A673 (cell line): ENCODE measurements around the gene SPOCD1. TPM values are rescaled to one million over a fixed set of nuclear protein-coding genes. Genes with fewer than 3 reads are reported as not detected.

ENCODE experiments used
- BruUV-seq: library from RNA; stranded (reverse); fragments of 400-500 nt; replicated peaks from 2 replicates; lab custom pipeline; 2021; lab: Mats Ljungman, UMichigan
- CTCF ChIA-PET: fragments of 300-600 bp; sonication (Branson Sonifier 250); formaldehyde crosslinking; loops from one replicate; lab custom pipeline; 2022; ENCODE audit warnings: antibody characterized with exemption; lab: Charles Lee
- POLR2A ChIA-PET: fragments of 300-600 bp; sonication (Branson Sonifier 250); formaldehyde crosslinking; loops from one replicate; lab custom pipeline; 2022; ENCODE audit warnings: antibody characterized with exemption; ENCODE audit not compliant: low non-redundant PET; lab: Charles Lee
- DNase-seq: peaks from one replicate; pipeline ENCODE4 v3.0.0-alpha.2; 2015; ENCODE audit warnings: low spot score
- H3K27ac ChIP-seq: fragments of 200-600 bp; sonication (generic); 2 replicates; pipeline ENCODE4 v1.5.1; 2016; ENCODE audit warnings: mixed run types, low read depth, mild to moderate bottlenecking, mixed read lengths, antibody characterized with exemption, low read length; ENCODE audit not compliant: poor library complexity, severe bottlenecking
- H3K27me3 ChIP-seq: fragments of 200-600 bp; sonication (generic); replicated peaks from 2 replicates; pipeline ENCODE4 v1.6.1; 2017; ENCODE audit warnings: mixed run types, low read depth, mild to moderate bottlenecking, mixed read lengths, antibody characterized with exemption, low read length; ENCODE audit not compliant: insufficient read depth, poor library complexity
- H3K36me3 ChIP-seq: fragments of 200-600 bp; sonication (generic); 2 replicates; pipeline ENCODE4 v1.6.1; 2016; ENCODE audit warnings: mixed run types, mild to moderate bottlenecking, mixed read lengths, antibody characterized with exemption, low read length; ENCODE audit not compliant: insufficient read depth, poor library complexity, severe bottlenecking
- H3K4me1 ChIP-seq: fragments of 200-600 bp; sonication (generic); 2 replicates; pipeline ENCODE4 v1.6.1; 2017; ENCODE audit warnings: mixed run types, mild to moderate bottlenecking, mixed read lengths, antibody characterized with exemption, low read length; ENCODE audit not compliant: insufficient read depth, poor library complexity, severe bottlenecking
- H3K4me3 ChIP-seq: fragments of 200-600 bp; sonication (generic); 2 replicates; pipeline ENCODE4 v1.5.1; 2016; ENCODE audit warnings: low read depth, mixed run types, mild to moderate bottlenecking, mixed read lengths, low read length; ENCODE audit not compliant: poor library complexity, severe bottlenecking
- H3K9me3 ChIP-seq: fragments of 200-600 bp; sonication (generic); 2 replicates; pipeline ENCODE4 v1.6.1; 2016; ENCODE audit warnings: mixed run types, low read depth, mild to moderate bottlenecking, mixed read lengths, antibody characterized with exemption, low read length; ENCODE audit not compliant: poor library complexity, severe bottlenecking
- EZH2 ChIP-seq: fragments of 200-600 bp; sonication (generic); IDR thresholded peaks from 2 replicates; pipeline ENCODE4 v1.6.1; 2017; ENCODE audit warnings: borderline replicate concordance, low read depth, mild to moderate bottlenecking, mixed read lengths, antibody characterized with exemption, low read length; ENCODE audit not compliant: poor library complexity, severe bottlenecking
- intact Hi-C: fragments of 100-400 bp; cut with micrococcal nuclease; formaldehyde crosslinking; loops from one replicate; pipeline ENCODE4 v1.10.0; 2022; ENCODE audit not compliant: unreplicated experiment
- total RNA-seq: library from RNA; stranded (reverse); gene quantifications from 2 replicates; pipeline ENCODE4 v1.2.3, GENCODE V29; 2021
- TF ChIP-seq, protein P1 (sequence below): fragments of 300-800, 200-600 bp; sonication (generic); conservative IDR thresholded peaks from 2 replicates; pipeline ENCODE4 v1.5.1; 2017; ENCODE audit warnings: low read depth, mild to moderate bottlenecking, antibody characterized with exemption, low read length, moderate library complexity, mixed read lengths

Gene SPOCD1
- total RNA-seq, 1 experiment from 2014 or later: 0.58 TPM

GRCh38 chr1:31746687-31747086, 69.1 kb downstream of the SPOCD1 start:
- intact Hi-C loops: no loop called here
- ChIA-PET CTCF (no interaction called here), POLR2A (no interaction called here)
- no peak overlapping the region for H3K27ac ChIP-seq
- TF ChIP-seq, protein P1, sequence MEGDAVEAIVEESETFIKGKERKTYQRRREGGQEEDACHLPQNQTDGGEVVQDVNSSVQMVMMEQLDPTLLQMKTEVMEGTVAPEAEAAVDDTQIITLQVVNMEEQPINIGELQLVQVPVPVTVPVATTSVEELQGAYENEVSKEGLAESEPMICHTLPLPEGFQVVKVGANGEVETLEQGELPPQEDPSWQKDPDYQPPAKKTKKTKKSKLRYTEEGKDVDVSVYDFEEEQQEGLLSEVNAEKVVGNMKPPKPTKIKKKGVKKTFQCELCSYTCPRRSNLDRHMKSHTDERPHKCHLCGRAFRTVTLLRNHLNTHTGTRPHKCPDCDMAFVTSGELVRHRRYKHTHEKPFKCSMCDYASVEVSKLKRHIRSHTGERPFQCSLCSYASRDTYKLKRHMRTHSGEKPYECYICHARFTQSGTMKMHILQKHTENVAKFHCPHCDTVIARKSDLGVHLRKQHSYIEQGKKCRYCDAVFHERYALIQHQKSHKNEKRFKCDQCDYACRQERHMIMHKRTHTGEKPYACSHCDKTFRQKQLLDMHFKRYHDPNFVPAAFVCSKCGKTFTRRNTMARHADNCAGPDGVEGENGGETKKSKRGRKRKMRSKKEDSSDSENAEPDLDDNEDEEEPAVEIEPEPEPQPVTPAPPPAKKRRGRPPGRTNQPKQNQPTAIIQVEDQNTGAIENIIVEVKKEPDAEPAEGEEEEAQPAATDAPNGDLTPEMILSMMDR: no peak
- TF ChIP-seq EZH2: no peak
- no peaks in the 10 kb centered on the region for H3K9me3 ChIP-seq
- H3K27me3 ChIP-seq: no peaks in the 10 kb centered on the region
- H3K4me1 ChIP-seq: peaks cover 11% of the 10 kb centered on the region
- H3K36me3 ChIP-seq: no peaks in the 10 kb centered on the region
- no peak for DNase-seq
- H3K4me3 ChIP-seq: no peak overlapping the region
- BruUV-seq: no TSS peak

GRCh38 chr1:31745946-31746670, 69.7 kb downstream of the SPOCD1 start:
- peak; percentile 50 for DNase-seq
- Histone ChIP-seq H3K4me3 (no peak overlapping the region), H3K27ac (no peak overlapping the region), H3K9me3 (no peaks in the 10 kb centered on the region), H3K4me1 (peaks cover 11% of the 10 kb centered on the region), H3K27me3 (no peaks in the 10 kb centered on the region), H3K36me3 (no peaks in the 10 kb centered on the region)
- intact Hi-C loops: loop anchor here (1.0 kb wide), 1 partner anchor 82 kb away; no protein-coding TSS in a partner anchor
- POLR2A ChIA-PET: no interaction called here
- TF ChIP-seq, protein P1: no peak
- CTCF ChIA-PET: interaction anchor here (0.5 to 1.6 kb wide), 8 partner anchors 32 to 82 kb away, joined by 3 to 20 read pairs (median 4); partner anchors contain the start of gene COL16A1
- no TSS peak for BruUV-seq

DNA sequence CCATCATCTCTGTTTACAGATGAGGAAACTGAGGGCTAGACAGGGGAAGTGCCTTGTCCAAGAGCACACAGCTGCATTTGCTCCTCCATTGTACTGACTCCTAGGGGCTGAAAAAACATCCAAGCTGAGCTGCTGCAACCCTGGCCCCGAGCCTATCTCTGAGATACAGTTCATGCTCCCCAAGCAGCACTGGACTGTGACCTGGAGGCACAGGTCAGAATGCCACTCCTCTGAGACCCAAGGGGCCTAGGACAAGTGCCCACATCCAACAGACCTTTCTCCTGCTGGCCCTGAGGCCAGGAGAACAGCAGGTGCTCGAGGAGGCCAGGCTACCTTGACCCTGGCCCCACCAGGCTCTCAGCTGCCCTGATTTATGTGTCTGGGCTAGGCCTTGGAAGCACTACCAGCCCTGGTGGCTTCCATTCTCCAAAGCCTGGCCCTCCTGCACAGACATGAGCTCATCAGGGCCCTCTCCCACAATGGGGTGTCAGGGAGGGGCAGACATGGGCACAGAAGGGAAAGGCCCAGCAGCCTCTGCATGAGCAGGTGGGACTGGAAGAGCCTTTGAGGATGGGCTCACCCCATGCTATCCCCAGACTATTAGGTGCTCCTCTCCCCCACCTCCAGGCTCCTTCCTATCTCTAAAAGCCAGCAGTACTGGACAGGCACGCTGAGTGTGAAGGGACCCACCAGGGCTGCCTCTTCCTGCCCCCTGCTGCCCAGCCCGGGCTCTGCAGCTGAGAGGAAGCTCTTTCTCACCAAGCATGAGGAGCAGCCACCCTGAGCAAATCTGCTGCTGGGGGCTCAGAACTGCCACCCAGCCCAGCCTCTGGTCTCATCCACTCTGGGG, 70.5 kb downstream of the SPOCD1 start:
- intact Hi-C loops: loop anchor here (1.0 kb wide), 1 partner anchor 81 kb away; no protein-coding TSS in a partner anchor
- TF ChIP-seq, protein P1: peak; percentile 80
- no peak for TF ChIP-seq EZH2
- DNase-seq: peak; percentile 78
- Histone ChIP-seq H3K4me3 (no peak overlapping the region), H3K27ac (no peak overlapping the region), H3K4me1 (peaks cover 11% of the 10 kb centered on the region), H3K27me3 (no peaks in the 10 kb centered on the region), H3K36me3 (no peaks in the 10 kb centered on the region), H3K9me3 (no peaks in the 10 kb centered on the region)
- POLR2A ChIA-PET: interaction anchor here (0.6 kb wide), 1 partner anchor 271 kb away, joined by 5 read pairs; no protein-coding TSS in a partner anchor
- BruUV-seq: no TSS peak
- CTCF ChIA-PET: interaction anchor here (0.5 to 1.6 kb wide), 8 partner anchors 31 to 81 kb away, joined by 3 to 20 read pairs (median 5); partner anchors contain the start of gene COL16A1
